ENCODE results near the gene POGZ.

Gene POGZ, protein sequence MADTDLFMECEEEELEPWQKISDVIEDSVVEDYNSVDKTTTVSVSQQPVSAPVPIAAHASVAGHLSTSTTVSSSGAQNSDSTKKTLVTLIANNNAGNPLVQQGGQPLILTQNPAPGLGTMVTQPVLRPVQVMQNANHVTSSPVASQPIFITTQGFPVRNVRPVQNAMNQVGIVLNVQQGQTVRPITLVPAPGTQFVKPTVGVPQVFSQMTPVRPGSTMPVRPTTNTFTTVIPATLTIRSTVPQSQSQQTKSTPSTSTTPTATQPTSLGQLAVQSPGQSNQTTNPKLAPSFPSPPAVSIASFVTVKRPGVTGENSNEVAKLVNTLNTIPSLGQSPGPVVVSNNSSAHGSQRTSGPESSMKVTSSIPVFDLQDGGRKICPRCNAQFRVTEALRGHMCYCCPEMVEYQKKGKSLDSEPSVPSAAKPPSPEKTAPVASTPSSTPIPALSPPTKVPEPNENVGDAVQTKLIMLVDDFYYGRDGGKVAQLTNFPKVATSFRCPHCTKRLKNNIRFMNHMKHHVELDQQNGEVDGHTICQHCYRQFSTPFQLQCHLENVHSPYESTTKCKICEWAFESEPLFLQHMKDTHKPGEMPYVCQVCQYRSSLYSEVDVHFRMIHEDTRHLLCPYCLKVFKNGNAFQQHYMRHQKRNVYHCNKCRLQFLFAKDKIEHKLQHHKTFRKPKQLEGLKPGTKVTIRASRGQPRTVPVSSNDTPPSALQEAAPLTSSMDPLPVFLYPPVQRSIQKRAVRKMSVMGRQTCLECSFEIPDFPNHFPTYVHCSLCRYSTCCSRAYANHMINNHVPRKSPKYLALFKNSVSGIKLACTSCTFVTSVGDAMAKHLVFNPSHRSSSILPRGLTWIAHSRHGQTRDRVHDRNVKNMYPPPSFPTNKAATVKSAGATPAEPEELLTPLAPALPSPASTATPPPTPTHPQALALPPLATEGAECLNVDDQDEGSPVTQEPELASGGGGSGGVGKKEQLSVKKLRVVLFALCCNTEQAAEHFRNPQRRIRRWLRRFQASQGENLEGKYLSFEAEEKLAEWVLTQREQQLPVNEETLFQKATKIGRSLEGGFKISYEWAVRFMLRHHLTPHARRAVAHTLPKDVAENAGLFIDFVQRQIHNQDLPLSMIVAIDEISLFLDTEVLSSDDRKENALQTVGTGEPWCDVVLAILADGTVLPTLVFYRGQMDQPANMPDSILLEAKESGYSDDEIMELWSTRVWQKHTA (N-terminal part only)

GRCh38 chr1:151459331-151460046, at the start of gene POGZ:
POGZ (minus strand) TSS chr1:151459494; CDS start chr1:151442204, 17,290 bp downstream.
- TF ChIP-seq GATA2 (IDR thresholded peaks at IDR 0.05; ENCODE audit: low read depth, low read length) (no peak), GATA3 (IDR thresholded peaks at IDR 0.05; ENCODE audit: low read depth, low read length) (no peak)

GRCh38 chr1:151508833-151509232, 49.5 kb upstream of the POGZ start:
- TF ChIP-seq GATA3 (IDR thresholded peaks at IDR 0.05; ENCODE audit: low read depth, low read length) (no peak), GATA2 (IDR thresholded peaks at IDR 0.05; ENCODE audit: low read depth, low read length) (no peak)

DNA sequence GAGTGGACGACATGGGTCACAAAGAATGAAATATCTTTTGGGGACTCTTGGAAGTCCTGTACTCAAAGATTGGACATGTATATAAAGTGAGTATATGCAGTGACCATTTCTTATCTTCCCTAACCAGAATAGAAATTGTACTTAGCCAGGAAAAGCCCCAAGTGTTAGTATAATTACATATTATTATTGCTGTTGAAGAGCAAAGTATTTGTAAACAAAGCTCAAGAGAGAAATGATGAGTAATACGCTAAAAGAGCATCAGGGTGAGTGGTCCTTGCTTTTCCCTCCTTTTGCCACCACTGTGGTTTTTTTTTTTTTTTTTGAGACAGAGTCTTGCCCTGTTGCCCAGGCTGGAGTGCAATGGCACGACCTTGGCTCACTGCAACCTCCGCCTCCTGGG, 45.5 kb upstream of the POGZ start:
- TF ChIP-seq GATA2 (IDR thresholded peaks at IDR 0.05; ENCODE audit: low read depth, low read length) (no peak), GATA3 (IDR thresholded peaks at IDR 0.05; ENCODE audit: low read depth, low read length) (no peak)

- no peak for TF ChIP-seq GATA2 (IDR thresholded peaks at IDR 0.05; ENCODE audit: low read depth, low read length)
- no peak for TF ChIP-seq GATA3 (IDR thresholded peaks at IDR 0.05; ENCODE audit: low read depth, low read length)
Measured at GRCh38 chr1:151504252-151504651, 45.0 kb upstream of the POGZ start.

- TF ChIP-seq GATA2 (IDR thresholded peaks at IDR 0.05; ENCODE audit: low read depth, low read length), result no peak
- no peak for TF ChIP-seq GATA3 (IDR thresholded peaks at IDR 0.05; ENCODE audit: low read depth, low read length)
Measured at GRCh38 chr1:151502859-151503780, 43.8 kb upstream of the POGZ start.

DNA sequence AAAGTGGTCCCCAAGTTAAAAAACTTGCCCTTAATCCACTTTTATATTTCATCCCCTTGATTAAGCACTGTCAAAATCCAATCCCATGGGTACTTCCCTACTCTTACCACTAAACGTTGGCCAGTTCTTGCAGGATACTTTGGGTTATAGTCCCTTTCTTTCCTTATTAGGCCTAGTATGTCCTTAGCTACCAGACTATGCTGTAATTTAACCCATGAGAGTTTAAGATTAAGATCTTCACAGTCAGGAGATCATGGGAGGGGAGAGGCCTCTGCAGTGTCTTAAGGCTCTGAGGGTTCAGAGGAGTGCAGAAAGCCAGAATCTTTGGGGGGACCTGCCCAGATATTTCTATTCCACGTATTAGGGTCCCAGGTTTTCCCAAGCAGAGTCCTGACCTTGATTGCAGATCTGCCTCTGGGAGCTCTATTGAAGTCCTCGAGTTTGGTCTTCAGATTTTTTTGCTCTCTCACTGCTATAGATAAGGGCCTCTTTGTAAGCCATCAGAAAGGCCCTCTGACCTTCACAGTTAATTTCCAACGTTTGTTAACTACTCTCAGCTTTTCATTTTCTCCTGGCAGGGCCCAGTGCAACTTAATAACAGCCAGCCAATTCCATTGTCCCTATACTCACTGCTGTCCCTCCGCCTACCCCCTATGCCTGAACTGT, 42.9 kb upstream of the POGZ start:
- TF ChIP-seq GATA2 (IDR thresholded peaks at IDR 0.05; ENCODE audit: low read depth, low read length) (no peak), GATA3 (IDR thresholded peaks at IDR 0.05; ENCODE audit: low read depth, low read length) (no peak)

DNA sequence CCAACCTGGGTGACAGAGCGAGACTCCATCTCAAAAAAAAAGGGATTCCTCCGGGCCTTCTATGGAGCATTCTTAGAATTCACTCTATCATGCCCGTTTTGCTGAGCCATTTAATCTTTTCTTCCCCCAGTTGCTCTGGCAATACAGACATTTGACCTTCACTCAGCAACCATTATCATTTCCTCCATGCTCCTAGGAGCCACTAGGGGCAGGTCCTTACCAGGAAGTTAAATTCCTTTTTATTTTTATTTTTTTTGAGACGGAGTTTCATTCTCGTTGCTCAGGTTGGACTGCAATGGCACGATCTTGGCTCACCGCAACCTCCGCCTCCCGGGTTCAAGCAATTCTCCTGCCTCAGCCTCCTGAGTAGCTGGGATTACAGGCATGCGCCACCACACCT, 42.2 kb upstream of the POGZ start:
- no peak for TF ChIP-seq GATA3 (IDR thresholded peaks at IDR 0.05; ENCODE audit: low read depth, low read length)
- no peak for TF ChIP-seq GATA2 (IDR thresholded peaks at IDR 0.05; ENCODE audit: low read depth, low read length)

- TF ChIP-seq GATA2 (IDR thresholded peaks at IDR 0.05; ENCODE audit: low read depth, low read length) (no peak), GATA3 (IDR thresholded peaks at IDR 0.05; ENCODE audit: low read depth, low read length) (no peak)
Measured at GRCh38 chr1:151499930-151500329, 40.6 kb upstream of the POGZ start.

DNA sequence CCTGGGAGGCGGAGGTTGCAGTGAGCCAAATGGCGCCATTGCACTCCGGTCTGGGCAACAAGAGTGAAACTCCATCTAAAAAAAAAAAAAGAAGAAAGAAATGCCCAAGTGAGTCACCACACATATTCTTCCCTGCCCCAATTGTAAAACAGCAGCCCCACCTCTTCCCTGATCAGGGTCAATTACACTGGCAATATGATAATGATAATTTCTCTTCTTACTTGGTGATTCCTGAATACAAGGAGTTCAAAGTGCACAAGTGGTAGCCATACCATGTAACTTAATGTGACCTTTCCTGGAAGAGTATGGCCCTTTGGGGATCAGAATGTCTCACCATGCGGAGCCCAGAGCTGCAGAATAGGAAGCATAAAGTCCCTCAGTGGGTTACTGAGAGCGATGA, 40.1 kb upstream of the POGZ start:
- no peak for TF ChIP-seq GATA3 (IDR thresholded peaks at IDR 0.05; ENCODE audit: low read depth, low read length)
- no peak for TF ChIP-seq GATA2 (IDR thresholded peaks at IDR 0.05; ENCODE audit: low read depth, low read length)

- TF ChIP-seq GATA3 (IDR thresholded peaks at IDR 0.05; ENCODE audit: low read depth, low read length), result no peak
- TF ChIP-seq GATA2 (IDR thresholded peaks at IDR 0.05; ENCODE audit: low read depth, low read length), result no peak
Measured at GRCh38 chr1:151495316-151495715, 36.0 kb upstream of the POGZ start.

DNA sequence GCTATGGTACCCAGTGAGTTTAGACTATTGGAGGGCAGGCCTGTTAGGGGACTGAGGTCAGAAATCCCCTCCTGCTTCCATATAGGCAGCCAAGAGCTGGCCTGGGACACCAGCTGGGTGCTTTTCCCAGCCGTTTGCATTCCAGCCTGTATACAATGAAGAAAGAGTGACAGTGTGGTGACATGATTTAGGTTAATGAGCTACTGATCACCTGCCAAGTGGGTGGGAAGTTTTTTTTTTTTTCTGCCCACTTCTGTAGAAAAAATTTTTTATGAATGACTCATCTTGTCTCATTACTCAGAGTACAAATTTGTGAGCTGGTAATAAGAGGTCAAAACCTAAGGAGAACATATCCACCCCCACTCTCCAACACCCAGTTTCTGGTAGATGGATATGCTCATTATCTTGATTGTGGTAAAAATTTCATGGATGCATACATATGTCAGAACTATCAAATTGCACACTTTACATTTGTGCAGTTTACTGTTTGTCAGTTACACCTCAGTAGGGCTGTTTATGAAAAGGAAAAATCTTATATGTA, 35.5 kb upstream of the POGZ start:
- TF ChIP-seq GATA2 (IDR thresholded peaks at IDR 0.05; ENCODE audit: low read depth, low read length) (no peak), GATA3 (IDR thresholded peaks at IDR 0.05; ENCODE audit: low read depth, low read length) (no peak)

GRCh38 chr1:151493042-151493441, 33.7 kb upstream of the POGZ start:
- TF ChIP-seq GATA3 (IDR thresholded peaks at IDR 0.05; ENCODE audit: low read depth, low read length), result no peak
- no peak for TF ChIP-seq GATA2 (IDR thresholded peaks at IDR 0.05; ENCODE audit: low read depth, low read length)
